Mesothelial cell of epicardium (in vitro differentiated cells): ENCODE results near the gene KBTBD4. TPM values are rescaled to one million over a fixed set of nuclear protein-coding genes. Genes with fewer than 3 reads are reported as not detected.

Experiments
- DNase-seq, 2 experiments: peaks; one replicate each; pipeline ENCODE4 v3.0.0; 2021; ENCODE audit warnings: low spot score in 2 of 2; ENCODE audit not compliant: unreplicated experiment in 2 of 2
- H3K27ac Mint-ChIP-seq: 2 replicates; pipeline ENCODE4 v1.8.0; 2021; ENCODE audit warnings: mixed read lengths
- H3K27me3 Mint-ChIP-seq: 2 replicates; pipeline ENCODE4 v1.8.0; 2021; ENCODE audit warnings: low read depth, mixed read lengths
- H3K36me3 Mint-ChIP-seq: 2 replicates; pipeline ENCODE4 v1.8.0; 2021; ENCODE audit warnings: mixed read lengths
- H3K4me1 Mint-ChIP-seq: 2 replicates; pipeline ENCODE4 v1.8.0; 2021; ENCODE audit warnings: mixed read lengths
- H3K4me3 Mint-ChIP-seq: 2 replicates; pipeline ENCODE4 v1.8.0; 2021; ENCODE audit warnings: mild to moderate bottlenecking, moderate library complexity, mixed read lengths
- H3K9me3 Mint-ChIP-seq: 2 replicates; pipeline ENCODE4 v1.8.0; 2021; ENCODE audit warnings: mixed read lengths
- CTCF ChIP-seq: fragments of 200-600 bp; sonication (generic); IDR thresholded peaks from one replicate; pipeline ENCODE4 v1.5.0; 2021; ENCODE audit warnings: antibody characterized with exemption; ENCODE audit not compliant: unreplicated experiment
- total RNA-seq: library from RNA; stranded (reverse); gene quantifications from 3 replicates; pipeline ENCODE4 v1.2.1, GENCODE V29; 2021

Gene KBTBD4
- total RNA-seq, 1 donor from 2014 or later: 15.7 TPM

GRCh38 chr11:47616726-47617416 lies 38.1 kb upstream of the KBTBD4 start:
- Mint-ChIP-seq H3K4me3 (no peak overlapping the region), H3K4me1 (no peaks in the 10 kb centered on the region), H3K27me3 (no peaks in the 10 kb centered on the region), H3K27ac (no peak overlapping the region), H3K36me3 (peaks cover 8% of the 10 kb centered on the region), H3K9me3 (no peaks in the 10 kb centered on the region)
- DNase-seq: no peak
- no peak for TF ChIP-seq CTCF

- H3K4me3 Mint-ChIP-seq: no peak overlapping the region
- no peak for TF ChIP-seq CTCF
- H3K4me1 Mint-ChIP-seq: no peaks in the 10 kb centered on the region
- H3K9me3 Mint-ChIP-seq: no peaks in the 10 kb centered on the region
- no peaks in the 10 kb centered on the region for H3K27me3 Mint-ChIP-seq
- no peak overlapping the region for H3K27ac Mint-ChIP-seq
- H3K36me3 Mint-ChIP-seq: peaks cover 6% of the 10 kb centered on the region
- no peak for DNase-seq
Observed at GRCh38 chr11:47615249-47615648, 36.5 kb upstream of the KBTBD4 start.

- no peaks in the 10 kb centered on the region for H3K27me3 Mint-ChIP-seq
Observed at GRCh38 chr11:47611348-47611794, 32.6 kb upstream of the KBTBD4 start.

GRCh38 chr11:47609675-47610074 lies 30.9 kb upstream of the KBTBD4 start:
- no peaks in the 10 kb centered on the region for H3K9me3 Mint-ChIP-seq
- H3K4me1 Mint-ChIP-seq: peaks cover 14% of the 10 kb centered on the region
- H3K36me3 Mint-ChIP-seq: peaks cover 10% of the 10 kb centered on the region
- no peak overlapping the region for H3K27ac Mint-ChIP-seq
- no peak for TF ChIP-seq CTCF
- H3K4me3 Mint-ChIP-seq: no peak overlapping the region
- no peak for DNase-seq
- H3K27me3 Mint-ChIP-seq: no peaks in the 10 kb centered on the region

More at GRCh38 chr11:47611348-47611794, 32.6 kb upstream of the KBTBD4 start:
- Mint-ChIP-seq H3K36me3 (peaks cover 10% of the 10 kb centered on the region), H3K9me3 (no peaks in the 10 kb centered on the region), H3K27ac (no peak overlapping the region), H3K4me1 (peaks cover 10% of the 10 kb centered on the region), H3K4me3 (no peak overlapping the region)
- TF ChIP-seq CTCF: no peak
- no peak for DNase-seq

- no peaks in the 10 kb centered on the region for H3K9me3 Mint-ChIP-seq
- peaks cover 14% of the 10 kb centered on the region for H3K4me1 Mint-ChIP-seq
Observed at GRCh38 chr11:47607380-47607779, 28.6 kb upstream of the KBTBD4 start.

More at GRCh38 chr11:47607380-47607779, 28.6 kb upstream of the KBTBD4 start:
- Mint-ChIP-seq H3K36me3 (peaks cover 10% of the 10 kb centered on the region), H3K27me3 (no peaks in the 10 kb centered on the region), H3K27ac (peak overlapping the region; percentile 5), H3K4me3 (no peak overlapping the region)
- no peak for TF ChIP-seq CTCF
- DNase-seq: no peak
